NCI-H2227 treated with DMSO at 0.1 percent for 48 hours (cell line): ENCODE measurements around the gene CDK9.
"Not testable (repeated sequence)": the region's sequence is repeated elsewhere in the genome, so short reads cannot be mapped to it uniquely, and the experiment has no call there.

Experiments used
- DNase-seq: peaks from one replicate; lab custom pipeline; 2025; lab: John Stamatoyannopoulos, UW

The CDK9 gene

DNA sequence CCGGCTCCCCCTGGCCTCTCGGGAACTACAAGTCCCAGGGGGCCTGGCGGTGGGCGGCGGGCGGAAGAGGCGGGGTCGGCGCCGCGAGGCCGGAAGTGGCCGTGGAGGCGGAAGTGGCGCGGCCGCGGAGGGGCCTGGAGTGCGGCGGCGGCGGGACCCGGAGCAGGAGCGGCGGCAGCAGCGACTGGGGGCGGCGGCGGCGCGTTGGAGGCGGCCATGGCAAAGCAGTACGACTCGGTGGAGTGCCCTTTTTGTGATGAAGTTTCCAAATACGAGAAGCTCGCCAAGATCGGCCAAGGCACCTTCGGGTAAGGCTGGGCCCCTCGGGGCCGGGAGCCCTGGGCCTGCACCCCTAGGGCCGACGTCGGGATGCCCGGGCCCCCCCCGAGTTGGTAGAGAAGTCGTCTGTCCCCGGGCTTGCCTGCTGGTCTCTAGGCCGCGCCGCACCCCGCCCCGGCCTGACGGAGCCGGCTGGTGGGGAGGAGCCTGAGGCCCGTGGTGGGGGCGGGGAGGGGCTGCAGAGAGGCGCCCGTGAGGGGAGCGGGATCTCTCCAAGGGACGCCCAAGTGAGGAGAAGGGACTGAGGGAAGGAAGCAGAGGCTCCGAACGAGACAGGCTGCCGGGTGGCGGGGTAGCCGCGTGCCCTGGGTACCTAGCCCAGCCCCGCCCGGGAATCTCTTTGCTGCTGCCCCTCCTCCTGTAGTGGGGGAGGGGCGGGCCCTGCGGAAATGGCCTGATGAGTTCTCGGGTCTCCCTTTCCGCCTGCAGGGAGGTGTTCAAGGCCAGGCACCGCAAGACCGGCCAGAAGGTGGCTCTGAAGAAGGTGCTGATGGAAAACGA, at the start of gene CDK9:
CDK9 (plus strand) TSS at position 102 of the 840 bp plus-strand sequence; CDS start at position 217, 115 bp downstream.
- peak; percentile 70 for DNase-seq

DNA sequence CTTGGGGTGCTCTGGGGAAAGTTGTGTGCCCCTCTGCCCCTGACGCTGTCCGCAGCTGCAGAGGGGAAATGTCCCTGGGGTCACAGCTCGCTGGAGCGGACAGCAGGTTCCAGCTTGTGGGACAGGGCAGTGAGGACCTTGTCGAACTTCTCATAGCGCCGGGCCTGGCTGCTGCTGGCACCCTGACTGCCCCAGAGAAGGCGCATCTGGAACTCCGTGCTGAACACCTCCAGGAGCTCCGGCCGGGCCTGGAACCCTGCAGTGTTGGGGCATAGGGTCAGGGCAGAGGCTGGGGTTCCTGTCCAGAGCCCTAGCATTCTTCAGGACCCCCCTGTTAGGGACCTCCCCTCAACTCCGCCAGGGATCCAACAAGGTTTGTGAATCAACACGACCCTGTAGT, 47.2 kb upstream of the CDK9 start:
- DNase-seq: no peak

DNA sequence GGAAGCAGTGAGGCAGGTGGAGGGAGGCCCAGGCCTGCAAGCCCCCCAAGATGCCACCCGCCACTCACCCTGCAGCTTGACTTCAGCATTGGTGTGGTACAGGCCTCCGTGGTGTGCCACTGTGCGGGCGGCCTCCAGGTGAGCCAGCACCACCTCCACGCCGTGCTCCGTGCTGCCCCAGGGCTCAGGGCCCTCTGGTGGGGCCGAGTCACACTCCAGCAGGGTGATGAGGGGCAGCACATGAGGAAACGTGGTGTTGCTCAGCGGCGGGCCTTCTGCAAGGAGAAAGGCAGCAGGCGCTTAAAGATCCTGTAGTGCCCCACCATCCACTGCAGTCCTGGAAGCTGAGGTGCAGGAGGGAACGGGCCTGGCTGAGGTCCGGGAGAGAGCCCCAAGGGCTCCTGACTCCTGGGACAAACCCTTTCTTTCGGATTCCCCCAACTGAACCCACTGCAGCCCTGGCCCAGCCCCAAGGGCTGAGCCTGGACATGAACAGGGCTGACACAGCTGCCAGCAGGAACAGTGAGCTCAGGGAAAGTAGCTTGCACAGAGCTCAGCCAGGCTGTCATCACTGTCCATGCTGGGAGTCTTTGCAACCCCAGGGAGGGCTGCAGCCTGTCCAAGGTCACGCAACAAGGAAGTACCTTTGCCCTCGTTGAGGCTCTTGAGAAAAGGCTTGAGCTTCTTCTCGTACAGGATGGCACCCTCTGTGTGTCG, 46.1 kb upstream of the CDK9 start:
- DNase-seq: no peak

DNA sequence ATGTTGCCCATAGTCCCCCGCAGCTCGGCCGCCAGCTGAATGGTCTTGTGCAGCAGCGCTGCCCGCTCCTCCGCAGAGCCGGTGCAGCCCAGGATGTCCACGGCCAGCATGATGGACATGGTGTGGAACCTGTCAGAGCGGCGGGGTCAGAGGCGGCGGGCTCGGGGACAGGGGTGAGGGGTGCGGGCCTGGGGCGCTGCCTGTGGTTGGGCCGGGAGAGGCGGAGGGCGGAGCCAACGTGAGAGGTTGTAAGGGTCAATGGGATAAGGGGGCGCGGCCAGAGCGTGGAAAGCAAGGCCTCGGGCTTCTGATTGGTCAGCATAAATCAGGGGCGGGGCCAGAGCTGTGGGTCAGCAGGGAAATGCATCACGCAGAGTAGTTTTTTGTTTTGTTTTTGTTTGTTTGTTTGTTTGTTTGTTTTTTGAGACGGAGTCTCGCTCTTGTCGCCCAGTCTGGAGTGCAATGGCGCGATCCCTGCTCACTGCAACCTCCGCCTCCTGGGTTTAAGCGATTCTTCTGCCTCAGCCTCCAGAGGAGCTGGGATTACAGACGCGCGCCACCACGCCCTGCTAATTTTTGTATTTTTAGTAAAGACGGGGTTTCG, 43.9 kb upstream of the CDK9 start:
- DNase-seq: no peak

DNA sequence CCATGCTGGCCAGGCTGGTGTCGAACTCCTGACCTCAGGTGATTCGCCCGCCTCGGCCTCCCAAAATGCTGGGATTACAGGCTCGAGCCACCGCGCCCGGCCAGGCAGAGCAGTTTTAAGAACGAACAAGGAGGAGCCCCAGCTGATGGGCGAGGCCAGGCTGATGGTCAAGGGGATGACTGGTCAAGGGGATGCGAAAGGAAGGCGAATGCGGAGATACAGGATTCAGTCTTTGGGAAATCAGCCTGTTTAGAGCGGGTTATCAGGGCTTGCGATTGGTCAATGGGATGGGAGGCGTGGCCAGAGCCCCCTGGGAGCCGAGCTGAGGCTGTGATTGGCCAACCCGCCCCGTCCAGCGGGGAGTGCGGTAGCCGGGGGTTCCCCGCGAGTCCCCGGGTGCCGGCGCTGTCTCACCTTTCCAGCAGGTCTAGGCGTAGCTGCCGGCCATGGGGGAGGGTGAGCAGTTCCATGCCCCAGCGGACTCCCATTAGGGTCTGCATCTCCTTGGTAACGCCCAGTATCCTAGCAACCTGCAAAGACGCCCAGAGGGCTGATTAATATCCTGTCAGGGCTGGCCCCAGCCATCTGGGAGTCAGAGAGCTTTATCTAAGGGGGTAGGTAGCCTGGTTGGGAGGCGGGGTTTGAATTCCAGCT, 43.3 kb upstream of the CDK9 start:
- no peak for DNase-seq

DNA sequence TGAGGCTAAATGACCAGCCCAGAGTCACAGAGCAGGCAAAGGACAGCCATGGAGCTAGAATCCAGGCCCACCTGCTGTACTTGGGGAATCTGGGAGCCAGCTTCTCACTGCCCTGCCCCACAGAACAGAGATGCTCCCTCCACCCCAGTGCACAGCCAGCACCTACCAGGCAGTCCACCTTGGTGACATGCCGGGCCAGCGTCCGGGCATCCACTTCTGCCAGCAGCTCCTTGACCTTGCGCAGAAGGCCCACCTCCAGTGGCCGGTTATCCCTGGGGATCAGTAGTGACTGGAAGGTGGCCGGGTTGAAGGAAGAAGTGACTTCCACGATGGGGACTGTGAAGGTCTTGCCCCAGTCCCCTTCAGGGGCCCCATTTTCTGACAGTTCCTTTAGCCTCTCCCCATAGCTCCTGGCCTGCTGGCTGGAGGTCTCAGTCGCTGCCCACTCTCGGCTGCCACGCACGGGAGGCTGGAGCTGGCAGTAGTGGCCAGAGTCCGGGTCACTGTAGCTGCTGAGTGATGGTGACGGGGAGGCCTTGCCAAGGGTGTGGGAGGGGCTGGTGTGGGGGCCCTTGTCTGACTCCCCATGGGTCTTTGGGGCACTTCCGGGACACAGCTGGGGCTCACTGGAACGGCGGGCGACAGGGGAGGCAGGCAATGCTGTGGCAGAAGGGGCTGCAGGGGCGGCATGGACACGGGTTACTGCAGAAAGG, 41.3 kb upstream of the CDK9 start:
- no peak for DNase-seq

DNA sequence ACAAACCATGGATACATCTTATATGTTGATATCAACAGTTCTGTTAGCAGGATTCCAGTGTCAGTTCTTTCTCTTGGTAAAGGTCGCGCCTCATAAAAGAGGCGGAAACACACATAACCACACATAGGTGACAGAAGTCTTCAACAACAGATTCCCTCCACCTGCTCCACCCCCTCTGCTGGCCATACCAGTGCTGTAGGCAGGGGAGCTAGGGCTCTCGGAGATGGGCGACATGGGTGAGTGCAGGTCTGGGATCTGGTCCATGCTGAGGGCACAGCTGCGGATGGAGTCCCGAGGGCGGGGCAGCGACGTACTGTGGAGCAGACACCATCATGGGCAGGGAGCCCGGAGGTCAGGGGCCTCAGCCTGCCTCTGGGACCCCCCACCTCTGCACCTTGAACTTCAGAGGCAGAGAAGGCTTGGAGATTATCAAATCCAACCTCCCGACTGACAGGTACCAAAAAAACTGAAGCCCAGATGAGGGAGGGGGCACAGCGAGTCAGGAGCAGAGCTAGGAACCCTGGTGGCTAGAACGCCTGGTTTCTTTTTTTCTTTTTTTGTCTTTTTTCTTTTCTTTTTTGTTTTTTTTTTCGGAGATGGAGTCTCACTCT, 38.8 kb upstream of the CDK9 start:
- DNase-seq: no peak

DNA sequence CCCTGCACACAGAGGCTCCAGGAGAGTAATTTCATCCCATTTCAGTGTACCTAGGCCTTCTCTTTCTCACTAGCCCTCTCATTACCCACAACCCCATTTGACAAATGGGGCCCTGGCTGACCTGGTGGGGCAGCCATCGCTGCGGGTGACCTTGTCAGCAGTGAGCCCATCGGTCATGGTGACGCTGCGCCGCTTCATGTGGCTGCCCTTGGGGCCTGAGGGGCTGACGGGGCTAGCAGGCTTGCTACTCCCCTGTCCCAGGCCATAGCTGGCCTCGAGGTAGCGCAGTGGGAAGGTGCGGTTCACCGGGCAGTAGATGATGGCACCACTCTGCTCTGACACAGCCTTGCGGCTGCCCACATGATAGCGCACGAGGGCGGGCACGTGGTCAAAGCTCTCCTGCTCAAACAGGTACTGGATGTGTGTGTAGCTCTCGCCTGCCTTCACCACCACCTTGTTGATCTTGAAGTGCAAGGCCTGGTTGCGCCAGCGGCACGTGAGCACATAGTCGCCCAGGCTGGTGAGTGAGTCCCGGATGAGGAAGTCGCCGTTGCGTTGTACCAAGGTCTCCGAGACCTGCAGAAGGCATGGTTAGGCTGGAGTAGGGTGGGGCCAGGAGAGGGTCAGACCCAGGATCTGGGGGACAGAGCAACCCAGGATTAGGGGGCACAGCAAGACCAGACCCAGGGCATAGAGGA, 36.6 kb upstream of the CDK9 start:
- no peak for DNase-seq

DNA sequence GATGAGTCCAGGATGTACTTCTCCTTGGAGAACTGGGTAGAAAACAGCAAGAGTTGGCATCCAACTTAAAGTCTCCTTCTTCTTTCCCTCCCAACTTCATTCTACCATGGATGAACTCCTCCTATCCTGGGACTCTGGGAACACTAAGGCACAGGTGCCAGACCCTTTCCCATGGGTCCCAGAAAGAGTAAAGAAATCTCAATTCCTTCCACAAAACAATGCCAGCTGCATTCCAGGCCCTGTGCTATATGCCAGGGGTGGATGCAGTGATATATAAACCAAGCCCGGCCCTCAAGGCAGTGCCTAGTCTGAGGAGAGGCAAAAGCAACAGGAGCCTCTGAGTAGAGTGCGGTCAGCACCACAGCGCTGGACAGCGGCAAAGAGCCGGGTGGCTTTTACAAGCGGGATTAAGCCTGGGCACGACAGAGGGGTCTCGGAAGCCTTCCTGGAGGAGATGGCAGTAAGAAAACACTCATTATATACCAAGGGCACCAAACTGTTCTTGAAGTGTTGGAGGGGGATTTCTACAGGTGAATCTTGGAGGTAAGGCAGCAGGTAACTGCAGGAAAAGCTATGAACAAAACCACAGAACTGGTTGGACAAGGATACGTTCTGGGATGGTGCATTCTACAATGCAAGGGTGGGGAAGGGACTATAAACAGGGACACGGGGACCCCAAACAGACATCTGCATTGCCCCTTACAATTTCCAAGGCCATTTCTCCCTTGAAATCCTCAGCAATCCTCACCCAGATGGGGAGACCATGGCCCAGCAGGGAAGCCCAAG, 34.4 kb upstream of the CDK9 start:
- no peak for DNase-seq

DNA sequence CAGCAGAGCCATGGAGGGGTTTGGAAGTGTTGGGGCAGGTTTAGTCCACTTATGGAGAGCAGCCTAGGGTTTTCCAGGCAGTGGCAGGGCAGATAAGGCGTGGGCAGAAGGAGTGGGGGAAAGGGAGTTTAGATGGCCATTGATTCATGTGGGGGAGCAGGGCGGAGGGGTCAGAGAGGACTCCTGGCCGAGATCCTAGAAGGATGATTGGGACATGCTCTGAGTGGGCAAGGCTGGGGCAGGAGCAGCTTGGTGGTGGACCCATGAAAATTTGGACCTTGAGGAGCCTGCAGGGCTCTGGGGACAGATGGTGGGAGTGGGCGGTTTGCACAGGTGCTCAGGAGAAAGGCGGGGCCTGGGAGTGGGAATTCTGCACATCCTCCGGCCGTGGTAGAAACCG, 32.7 kb upstream of the CDK9 start:
- DNase-seq: no peak

DNA sequence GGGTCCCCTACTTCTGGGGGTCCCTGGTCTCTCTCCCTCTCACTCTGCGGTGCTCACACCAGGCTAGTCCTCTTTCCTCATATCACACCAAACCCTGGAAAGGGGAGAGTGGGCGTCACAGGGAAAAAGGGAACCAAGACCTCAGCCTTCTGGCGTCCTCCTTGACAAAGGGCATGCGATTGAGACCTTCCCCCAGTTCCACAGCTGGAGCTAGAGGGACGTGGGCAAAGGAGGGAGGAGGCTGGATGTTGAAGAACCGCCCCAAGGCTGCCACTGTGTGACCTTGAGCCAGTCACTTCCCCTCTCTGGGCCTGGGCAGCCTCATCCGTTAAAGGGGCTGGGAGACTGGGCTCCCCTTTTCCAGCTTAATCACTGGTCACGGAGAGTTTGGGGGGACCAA, 32.2 kb upstream of the CDK9 start:
- DNase-seq: no peak

DNA sequence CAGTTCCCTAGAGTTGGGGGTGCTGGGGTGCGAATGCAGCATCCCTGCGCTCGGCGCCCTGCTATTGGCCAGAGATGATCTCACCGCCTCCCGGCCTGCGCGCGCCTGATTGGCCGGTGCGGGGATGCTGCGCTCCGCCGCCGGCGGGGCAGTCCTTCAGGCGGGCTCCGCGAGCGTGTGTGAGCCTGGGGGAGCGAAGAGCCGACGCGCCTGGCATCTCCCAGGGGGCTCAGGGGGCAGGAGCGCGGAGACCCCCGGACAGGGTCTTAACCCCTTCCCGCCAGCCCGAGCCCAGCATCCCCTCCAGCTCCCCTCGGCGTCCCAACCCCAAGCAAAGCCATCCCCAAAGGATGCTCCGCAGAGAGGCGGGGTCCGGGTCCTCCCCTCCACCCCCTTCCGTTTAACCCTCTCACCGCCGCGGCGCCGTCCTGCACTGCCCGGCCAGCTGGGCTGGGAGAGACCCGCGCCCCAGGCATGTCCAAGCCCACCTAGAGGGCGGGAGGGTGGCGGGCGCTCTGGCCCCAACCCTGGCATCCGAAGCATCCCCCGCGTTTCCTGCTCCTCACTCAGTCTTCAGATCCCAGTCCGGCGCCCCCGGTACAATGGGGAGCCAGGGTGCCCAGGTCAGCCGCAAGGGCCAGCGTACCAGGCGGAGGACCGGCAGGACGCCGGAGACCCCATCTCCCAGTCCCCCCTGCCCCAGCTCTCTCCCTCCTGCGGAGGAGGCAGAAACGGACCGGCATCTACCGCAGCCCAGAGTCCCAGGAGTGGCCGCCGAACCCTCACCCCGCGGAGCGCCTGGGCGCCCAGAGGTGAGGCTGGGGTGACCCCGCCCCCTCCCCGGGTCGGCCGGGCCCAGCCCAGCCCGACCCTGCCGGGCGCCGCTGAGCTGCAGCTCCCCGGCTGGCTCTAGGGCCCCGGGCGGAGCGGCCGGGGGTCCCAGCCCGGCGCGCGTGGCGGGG, 31.5 kb upstream of the CDK9 start:
- DNase-seq: peak; percentile 65

DNA sequence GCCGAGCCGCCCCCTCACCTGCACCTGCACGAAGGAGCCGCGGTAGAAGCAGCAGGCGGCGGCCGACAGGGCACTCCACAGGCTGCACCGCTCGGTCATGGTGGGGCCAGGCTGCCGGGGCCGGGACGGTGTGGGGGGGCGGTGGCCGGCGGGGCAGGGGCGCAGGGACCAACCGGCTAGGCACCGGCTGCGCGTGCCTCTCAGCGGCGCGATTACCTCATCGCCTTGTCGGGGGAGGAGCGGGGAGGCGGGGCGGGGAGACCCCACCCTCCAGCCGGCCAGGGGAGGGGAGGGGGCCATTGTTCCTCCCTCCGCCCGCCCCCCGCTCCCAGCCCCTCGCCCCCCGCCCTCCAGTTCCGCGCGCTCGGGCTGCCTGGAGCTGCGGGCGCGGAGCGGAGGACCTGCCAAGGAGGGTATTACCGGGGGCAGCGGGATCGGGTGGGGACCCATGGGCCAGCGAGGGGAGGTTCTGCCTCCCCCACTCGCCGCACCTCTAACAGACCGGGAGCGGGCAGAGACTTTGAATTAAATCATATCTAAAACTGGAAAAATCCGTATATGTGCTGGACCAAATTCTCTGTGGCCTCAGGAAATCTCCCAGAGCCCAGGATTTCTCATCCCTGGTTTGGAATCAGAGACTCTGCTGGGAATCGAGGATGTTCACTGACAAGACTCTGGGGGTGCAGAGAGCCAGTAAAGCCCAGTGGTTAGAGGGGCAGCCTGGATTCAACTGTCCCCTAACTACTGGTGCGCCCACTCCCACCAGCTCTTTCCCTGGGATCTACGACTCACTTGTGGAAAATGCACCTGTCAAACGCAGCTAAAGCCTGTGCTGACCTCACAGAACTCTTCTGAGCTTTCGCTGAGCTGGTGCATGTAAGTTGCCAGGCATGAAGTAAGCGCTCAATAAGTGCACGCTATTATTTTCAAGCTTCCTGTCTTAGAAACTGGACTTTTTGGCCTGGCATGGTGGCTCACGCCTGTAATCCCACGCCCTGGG, 30.5 kb upstream of the CDK9 start:
- DNase-seq: peak; percentile 36

DNA sequence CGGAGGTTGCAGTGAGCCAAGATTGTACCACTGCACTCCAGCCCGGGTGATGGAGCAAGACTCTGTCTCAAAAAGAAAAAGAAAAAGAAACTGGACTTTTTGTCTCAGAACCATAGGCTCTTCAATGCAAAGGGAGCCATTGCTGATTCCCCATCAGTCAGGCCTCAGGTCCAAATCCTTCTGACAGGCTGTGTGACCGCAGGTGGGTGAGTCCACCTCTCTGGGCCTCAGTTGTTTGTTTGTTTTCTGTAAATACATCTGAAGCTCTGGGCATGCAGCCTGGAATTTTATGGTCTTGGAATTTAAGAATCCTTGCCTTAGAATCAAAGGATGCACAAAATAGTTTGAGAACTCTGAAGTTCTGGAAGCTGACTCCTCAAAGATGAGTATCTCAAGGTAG, 29.6 kb upstream of the CDK9 start:
- no peak for DNase-seq

DNA sequence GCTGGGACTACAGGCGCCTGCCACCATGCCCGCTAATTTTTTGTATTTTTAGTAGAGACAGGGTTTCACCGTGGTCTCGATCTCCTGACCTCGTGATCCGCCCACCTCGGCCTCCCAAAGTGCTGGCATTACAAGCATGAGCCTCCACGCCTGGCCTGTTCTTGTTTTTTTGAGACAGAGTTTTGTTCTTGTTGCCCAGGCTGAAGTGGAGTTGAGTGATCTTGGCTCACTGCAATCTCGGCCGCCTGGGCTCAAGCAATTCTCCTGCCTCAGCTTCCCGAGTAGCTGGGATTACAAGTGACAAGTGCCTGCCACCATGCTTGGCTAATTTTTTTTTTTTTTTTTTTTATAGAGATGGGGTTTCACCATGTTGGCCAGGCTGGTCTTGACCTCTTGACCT, 29.1 kb upstream of the CDK9 start:
- not testable (repeated sequence) for DNase-seq

DNA sequence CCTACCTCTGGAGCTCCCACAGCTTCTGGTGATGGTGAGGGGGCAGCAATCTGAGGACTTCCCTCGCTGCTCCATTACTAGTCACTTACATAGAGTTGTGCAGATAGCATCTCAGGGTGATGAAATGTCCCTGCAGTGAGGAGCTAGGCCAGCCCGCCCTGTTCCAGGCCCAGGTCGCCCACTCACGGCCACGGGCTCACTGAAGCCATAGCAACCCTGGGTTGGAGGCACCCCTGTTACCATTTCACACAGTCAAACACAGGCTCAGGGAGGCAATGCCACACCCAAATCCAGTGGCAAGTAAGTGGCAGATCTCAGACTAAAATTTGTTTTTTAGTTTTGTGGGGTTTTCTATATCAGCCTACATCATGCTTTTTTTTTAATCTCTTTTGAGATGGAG, 27.0 kb upstream of the CDK9 start:
- no peak for DNase-seq

DNA sequence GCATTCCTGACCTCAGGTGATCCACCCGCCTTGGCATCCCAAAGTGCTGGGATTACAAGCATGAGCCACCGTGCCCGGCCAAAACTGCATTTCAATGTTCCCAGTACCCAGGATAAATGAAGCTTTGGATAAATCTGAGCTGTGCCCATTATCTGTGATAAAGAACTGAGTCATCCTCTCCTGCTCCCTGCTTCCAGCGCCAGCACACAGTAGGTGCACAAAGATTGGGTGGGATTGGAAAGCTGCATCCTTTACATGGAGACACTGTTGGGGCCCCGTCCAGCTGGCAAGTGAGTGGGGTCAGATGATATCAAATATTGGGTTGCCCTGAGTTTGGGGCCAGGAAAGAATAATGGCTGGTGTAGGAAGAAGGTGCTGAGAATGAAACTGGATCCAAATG, 24.8 kb upstream of the CDK9 start:
- DNase-seq: no peak
